MM.1S (cell line): Measurements from ENCODE around the gene TMOD3.

Experiments
- CTCF ChIP-seq: fragments of 300-600 bp; sonication (generic); IDR thresholded peaks from 2 replicates; pipeline ENCODE4 v1.5.1; 2016; ENCODE audit warnings: antibody characterized with exemption, low read length, mixed read lengths
- EZH2 ChIP-seq: fragments of 300-600 bp; sonication (generic); optimal IDR thresholded peaks from 2 replicates; pipeline ENCODE3; 2017; ENCODE audit warnings: low read depth, mild to moderate bottlenecking, antibody characterized with exemption, low read length, mixed read lengths

GRCh38 chr15:51837792-51838251 is 8.4 kb downstream of the TMOD3 start:
- no peak for TF ChIP-seq EZH2
- no peak for TF ChIP-seq CTCF
